Right forelimb (tissue), 1 donor: ENCODE measurements around the gene LY86.
A peak's percentile ranks its signal among the peaks of the same experiment; 100 is the strongest.

Source experiments
- DNase-seq: peaks from one replicate; pipeline ENCODE4 v3.0.0-alpha.2; 2018

LY86 gene

DNA sequence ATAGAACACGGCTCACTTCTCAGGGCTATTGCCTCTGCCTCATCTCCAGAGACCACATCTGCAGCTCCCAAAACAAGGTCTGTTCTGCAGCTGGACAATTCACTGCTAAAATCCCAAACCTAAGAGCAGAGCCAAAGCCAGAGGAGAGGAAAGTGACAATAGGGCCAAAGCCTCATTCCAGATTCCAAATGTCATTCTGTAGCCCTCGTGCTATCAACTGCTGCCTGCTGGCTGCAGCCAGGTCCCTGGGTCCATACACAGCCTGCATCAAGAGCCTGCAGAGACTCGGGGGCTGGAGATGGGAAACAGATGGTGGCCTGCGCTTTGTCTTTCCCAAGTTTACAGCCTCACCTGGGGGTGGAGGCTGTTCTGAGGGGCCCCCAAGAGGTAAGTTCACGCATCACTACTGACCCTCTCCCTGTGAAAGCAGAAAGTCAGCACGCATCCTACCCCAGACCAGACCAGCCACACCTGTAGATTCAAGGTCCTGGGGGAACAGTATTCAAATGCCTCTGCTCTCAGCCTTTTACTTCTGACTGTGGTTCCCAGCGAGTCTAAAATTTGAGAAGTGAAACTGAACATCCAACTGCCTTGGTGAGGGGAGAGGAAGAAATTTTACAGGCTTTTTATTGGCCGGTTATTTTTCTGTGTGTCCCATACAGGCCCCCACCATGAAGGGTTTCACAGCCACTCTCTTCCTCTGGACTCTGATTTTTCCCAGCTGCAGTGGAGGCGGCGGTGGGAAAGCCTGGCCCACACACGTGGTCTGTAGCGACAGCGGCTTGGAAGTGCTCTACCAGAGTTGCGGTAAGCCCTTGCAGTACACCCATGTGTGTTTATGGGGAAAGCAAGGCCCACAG, at the start of gene LY86:
LY86 (plus strand) TSS at position 657 of the 860 bp plus-strand sequence; CDS start at position 672, 15 bp downstream.
- peak; percentile 81 for DNase-seq

DNA sequence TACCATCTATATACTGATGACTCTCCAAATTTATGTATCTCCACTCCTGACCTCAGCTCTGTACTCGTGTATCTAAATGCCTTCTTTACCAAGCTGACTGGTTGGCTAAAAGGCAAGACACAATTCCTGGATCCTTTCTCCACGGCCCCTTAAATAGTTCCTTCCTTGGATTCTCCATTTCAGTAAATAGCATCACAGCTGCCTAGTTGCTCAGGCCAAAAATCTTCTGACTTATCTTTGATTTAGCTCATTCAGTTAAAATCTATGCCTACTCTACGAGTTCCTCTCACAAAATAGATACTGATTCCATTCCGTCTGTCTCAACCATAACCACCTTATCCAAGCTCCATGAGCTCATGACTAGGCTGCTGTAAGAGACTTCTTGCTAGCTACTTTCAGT, 49.5 kb upstream of the LY86 start:
- DNase-seq = no peak

DNA sequence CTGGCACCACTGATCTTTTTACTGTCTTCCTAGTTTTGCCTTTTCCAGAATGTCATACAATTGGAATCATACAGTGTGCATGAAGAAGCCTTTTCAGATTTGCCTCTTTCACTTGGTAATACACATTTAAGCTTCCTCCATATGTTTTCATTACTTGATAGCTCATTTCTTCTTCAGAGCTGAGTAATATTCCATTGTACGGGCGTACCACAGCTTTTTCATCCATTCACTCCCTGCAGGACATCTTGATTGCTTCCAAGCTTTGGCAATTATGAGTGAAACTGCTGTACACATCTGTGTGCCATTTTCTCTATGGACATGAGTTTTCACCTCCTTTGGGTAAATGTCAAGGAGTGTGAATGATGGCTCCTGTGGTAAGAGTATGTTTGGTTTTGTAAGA, 46.2 kb upstream of the LY86 start:
- DNase-seq = no peak

DNA sequence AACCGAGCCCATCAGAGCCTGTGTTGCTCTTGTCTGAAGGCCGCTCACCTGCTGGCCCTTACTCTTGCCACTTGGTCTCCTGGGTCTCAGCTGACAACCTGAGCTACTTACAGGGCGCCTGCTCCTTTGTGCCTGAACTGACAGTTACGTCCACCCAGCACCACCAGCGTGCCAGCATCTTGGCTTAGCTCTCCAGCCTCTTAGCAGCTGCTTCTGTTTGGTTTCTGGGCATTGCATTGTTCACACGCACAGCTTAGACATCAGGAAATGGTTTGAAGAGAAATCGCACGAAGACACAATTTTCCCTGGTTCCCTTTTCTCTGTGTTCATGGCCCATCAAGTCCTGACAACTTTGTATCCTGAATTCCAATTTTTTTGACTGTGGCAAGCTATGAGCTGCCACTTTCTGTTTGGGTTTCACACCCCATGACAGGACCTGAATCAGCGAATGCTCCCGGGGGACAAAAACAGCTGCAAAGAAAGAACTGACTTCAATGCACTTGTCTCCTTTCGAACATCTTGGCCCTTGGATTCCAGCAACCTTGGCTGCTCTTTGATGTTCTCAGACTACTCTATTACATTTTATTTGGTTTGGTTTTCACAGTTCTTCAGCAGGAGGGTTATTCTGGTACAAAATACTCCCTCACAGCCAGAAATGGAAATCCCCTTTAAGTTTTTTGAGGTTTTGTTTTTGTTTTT, 45.2 kb upstream of the LY86 start:
- DNase-seq = no peak

DNA sequence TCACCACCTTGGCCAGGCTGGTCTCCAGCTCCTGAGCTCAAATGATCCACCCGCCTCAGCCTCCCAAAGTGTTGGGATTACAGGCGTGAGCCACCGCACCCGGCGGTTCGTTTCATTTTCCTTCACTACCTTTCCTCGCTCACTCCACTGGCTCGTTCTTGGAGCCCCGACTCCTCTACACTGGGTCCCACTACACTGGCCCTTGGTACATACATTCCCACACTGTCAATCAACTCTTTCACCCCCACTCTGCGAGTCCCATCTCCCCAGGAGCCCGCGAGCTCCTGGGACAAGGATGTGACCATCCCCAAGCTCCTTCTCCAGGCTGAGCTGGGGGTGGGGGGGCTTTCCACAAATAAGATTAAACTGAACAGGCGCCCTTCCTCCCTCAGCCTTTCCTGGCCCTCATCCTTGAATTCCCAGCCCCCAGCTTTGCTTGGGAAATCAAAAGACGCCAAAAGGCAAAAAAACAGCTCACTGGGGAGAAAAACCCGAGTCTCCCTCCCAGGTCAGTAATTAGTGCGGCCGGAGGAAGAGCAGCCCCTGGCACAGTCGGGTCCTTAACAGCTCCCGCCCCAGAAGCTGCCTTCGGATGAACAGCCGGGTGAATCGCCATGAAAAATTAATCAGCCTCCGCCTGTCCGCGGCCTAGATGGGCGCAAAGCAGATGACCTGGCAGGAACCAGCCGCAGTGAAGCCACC, 42.8 kb upstream of the LY86 start:
- no peak for DNase-seq

DNA sequence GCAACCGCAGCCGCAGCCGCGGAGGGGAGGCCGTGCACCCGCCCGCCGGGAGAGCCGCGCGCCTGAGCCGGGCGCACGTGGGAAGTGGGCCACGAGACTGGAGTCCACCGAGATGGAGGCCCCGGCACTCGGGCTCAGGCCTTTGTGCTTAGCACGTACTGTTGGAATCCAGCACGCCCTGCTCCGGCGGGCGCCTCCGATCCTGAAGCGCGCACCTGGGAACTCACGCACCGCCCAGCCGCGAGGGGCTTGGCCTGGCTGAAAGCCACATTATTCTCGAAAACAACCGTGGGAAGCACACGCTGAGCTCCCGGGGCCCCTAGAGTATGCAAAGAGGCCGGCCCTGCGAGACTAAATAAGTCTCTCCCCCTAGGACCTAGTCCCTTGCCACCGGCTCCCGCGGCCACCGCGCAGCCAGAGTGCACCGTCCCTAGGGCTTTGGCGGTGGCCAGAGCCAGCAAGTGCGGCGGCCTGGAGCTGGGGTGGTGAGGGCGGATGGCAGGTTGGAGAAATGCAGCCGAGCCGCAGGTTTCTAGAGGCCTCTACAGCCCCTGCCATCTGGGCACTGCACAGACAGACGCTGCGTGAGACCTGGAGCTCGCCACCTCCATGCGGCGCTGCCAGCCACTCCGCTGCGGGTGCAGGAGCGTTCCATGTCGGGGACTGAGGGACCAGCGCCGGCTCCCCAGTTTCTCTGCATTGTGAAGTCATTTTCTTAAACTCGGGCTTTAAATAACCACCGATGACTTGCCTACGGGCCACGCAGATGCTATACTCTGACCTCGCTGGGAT, 42.0 kb upstream of the LY86 start:
- DNase-seq = peak; percentile 67

DNA sequence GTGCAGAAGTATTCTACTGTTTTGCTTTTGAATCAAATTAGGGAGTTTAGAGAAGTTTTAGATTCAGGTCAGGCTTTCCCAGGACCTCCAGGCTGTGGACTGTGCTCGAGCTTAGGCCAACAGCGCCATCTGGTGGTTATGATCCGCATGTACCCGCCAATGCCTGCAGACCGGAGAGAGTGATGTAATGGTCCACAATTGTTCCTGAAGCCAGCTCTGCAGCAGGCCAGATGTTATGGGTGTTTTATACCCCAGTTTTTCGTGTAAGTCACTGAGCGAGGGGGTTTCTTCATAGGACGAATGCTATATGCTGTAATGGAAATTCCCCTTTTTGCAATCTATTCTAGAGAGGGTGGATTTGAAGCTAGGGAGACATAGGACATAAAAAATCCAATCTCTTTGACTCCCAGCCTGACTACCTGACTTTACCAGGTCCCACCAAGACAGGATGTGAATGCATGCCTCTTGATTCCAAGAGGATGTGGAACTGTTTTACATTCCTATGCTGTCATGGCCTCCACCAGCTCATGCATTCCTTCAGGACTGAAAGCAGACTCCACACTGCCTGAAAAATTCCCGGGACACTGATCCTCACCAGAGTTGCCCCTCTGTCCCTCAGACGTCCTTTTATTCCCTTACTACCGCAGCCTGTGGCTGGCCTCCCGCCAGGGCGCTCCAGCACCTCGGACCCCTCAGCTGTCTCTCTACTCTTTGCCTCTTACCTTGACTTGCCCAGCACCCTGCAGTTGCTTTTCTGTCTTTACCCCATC, 41.2 kb upstream of the LY86 start:
- DNase-seq = peak; percentile 94

DNA sequence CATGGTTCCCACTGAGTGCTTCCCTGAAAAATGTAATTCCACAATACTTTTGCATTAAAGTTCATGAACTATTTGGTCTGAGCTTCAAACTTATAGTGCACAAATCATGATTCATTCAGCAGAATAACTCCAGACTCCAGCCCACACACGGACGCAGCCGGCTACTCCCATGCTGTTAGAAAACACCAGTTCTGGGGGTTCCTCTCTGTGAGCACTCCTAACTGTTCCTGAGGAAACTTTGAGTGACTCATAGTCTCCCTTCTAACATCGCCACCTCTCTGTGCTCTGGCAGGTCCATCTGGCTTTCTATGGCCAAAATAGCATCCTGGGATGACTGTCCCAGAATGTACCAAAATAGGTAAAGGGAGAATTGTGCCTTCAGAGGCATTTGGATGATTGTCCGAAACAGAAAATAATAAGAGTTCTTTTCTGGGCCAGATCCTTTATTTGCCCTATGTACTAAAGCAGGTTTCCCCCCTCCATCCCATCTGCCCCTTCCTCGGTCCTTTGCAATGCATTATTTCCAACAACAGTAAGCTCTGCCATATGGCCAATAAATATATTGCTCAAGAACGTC, 32.3 kb upstream of the LY86 start:
- DNase-seq = no peak

DNA sequence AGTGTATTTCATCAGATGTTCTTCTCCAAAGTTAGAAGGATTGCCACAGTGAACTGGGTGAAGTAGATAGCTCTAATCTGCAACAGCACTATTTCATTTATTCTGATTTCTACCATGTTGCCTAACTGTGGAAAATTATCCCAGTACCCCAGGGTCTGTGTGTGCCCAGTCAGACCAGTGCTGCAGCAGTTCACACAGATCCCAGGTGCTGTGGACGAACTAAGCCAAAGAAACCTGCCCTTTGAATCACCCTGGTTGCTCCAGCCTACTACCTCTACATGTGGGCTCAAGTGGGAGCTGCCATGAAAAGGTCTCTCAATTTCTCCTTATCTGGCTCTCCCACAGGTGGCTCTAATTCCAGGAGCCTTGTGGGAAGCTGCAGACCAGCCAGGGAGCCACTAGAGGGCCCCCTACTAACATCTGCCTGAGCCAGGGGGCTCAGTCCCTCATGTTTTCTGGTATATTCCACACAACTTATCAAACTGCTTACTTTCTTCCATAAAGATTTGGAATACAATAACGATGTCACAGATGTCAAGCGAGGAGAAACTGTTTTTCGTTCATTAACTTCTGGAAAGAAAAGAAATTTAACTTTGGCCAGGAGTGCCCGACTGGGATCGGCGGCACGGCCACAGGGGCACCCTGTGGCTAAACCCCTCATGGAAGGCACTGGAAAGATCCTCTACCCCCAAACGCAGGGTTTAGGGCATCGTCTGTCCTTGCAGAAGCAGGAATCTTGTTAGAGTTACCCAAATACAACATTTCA, 31.6 kb upstream of the LY86 start:
- no peak for DNase-seq

DNA sequence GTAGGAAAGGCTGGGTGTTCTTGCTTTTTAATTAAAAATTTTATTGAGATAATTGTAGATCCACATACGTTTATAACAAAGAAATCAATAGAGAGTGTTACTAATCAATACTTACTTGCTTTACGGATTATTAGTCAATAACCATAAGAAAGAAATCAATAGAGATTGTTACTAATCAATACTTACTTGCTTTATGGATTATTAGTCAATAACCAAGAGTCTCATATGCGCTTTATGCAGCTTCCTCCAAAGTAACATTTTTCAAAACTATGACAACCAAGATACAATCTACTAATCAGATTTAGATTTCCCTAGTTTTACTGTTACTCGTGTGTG, 31.0 kb upstream of the LY86 start:
- DNase-seq = no peak

DNA sequence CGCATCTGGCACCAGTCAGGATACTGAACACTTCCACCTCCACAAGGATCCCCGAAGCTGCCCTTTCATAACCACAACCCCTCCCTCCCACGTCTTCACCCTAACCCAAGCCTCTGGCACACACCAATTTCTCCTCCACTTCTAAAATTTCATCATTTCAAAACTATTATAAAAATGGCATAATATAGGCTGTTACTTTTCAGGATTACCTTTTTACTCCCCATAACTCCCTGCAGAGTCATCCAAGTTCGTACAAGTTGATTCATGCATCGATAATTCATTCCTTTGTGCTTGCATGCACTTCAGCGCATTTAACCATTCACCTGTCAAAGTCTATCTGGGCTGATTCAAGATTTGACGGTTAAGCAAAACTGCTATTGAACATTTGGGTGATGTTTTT, 30.6 kb upstream of the LY86 start:
- DNase-seq = no peak

DNA sequence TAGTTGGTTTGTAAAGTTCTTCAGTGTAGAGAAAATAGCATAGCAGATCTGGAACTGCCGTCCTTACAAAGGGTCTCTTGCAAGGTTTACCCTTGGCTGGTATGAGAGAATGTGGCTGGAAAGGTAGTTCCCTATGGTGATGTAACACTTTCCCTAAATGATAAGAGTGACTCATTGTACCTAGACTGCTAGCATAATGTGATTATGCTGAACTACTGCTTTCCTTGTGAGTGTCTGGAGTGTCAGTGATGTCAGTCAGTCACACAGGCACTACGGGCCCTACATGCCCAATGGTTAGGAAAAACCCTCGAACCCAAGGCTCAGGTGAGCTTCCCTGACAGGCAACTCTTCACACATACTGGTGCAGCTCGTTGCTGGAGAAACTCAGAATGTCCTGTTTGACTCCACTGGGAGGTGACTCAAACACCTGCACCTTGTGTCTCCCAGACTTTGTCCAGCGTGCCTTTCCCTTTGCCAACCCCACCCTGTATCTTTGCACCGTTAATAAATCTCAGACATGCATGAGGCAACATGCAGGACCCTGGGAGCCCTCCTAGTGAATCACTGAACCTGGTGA, 28.4 kb upstream of the LY86 start:
- no peak for DNase-seq

DNA sequence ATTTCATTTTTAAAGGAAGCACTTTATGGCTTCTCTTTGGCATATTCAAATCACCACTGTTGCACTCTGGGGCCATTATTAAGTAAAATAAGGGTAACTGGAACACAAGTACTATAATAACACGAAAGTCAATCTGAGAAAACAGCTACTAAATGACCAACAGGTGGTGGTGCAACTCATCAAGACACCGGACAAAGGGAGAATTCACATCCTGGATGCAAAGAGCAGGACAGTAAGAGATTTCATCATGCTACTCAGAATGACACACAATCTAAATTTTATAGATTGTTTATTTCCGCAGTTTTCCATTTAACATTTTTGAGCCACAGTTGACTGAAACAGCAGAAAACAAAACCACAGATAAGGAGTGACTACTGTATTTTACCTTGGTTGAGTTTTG, 27.6 kb upstream of the LY86 start:
- no peak for DNase-seq

DNA sequence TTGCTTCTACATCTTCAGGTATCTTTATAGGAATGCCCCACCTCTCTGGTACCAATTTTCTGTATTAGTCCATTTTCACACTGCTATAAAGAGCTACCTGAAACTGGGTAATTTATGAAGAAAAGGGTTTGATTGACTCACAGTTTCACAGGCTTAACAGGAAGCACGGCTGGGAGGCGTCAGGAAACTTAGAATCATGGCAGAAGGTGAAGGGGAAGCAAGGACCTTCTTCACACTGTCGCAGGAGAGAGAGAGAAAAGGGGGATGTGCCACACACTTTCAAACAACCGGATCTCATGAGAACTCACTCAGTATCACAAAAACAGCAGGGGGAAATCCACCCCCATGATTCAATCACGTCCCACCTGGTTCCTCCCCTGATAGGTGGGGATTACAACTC, 24.4 kb upstream of the LY86 start:
- DNase-seq = no peak

DNA sequence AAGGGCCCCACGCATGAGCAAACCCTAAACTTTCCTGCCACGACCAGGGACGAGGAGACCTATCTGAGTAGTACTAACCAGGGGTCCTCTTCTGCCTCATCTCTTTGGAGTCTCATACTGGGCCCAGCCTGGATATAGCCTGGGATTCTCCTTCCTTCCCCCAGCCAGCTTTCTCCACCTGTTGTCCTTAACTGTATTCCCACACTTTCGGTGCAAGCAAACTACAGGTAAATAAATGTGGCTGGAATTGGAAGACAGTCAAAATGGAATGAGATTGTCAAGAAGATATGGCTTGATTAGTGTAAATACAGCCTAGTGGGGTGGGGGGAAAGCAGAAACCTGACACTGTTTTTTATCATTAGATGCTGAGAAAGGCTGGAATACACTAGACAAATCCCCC, 23.5 kb upstream of the LY86 start:
- no peak for DNase-seq

DNA sequence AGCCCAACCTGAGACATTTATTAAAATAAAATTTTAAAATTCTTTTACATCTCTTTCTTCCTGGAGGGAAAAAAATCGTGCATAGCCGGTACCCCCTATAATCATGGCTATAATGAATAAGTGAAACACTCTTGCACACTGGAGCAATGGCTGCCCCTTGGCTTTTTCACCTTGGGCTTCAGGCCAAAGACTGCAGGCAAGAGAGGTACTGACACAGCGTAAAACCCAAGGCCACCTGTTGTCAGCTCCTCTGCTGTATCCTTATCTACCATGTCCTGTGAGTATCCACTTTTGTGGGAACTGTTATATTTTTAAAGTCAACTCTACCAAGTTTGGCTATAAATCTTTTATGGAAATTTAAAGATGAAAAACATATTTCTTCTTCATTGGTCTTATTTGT, 23.0 kb upstream of the LY86 start:
- no peak for DNase-seq

DNA sequence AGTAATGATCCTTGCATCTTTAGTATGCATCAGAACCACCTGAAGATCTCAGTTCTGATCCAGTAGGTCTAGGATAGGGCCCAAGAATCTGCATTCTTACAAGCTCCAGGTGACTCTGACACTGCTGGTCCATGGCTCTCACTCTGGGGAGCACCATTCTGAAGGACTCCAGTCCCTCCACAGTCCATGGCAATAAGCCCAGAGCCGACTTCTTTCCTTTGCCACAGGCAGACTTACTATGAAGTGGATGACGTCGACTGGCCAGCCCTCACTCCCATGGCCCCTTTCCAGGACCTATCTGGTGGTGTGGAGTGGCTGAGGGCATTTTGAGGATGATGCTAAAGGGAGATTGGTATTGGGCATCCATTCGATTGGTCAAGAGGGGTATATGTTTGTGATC, 21.8 kb upstream of the LY86 start:
- DNase-seq = no peak

DNA sequence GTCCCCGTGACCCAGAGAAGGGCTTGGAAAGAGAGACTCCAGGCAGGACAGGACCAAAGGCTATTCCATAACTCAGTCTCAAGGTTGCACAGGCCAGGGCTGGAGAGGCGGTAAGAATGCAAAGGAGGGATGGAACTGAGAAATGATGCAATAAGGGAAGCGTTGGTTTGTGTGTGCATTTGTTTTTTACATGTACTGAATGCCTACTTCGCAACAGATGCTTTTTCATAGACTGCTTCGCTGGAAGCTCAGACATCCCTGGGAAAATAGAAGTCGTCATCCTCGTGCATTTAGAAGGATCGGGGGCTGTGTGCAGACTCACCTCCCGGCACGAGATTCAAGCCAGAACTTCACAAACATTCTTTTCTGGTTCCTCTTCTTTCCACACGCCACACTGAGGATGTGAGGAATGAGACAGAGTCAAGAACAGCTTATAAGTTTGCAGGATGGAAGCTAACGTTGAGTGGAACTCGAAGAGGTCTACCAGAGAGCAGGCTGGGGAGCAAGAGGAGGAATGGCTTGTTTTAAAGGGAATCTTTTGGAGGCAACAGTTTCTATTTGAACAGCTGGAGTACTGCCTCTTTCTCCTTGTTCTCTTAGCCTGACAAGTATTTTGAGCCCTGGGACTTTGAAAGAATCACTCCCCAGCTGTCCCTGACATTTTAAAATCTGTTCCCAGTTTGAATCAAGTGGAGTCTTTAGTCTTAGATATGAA, 19.3 kb upstream of the LY86 start:
- no peak for DNase-seq

DNA sequence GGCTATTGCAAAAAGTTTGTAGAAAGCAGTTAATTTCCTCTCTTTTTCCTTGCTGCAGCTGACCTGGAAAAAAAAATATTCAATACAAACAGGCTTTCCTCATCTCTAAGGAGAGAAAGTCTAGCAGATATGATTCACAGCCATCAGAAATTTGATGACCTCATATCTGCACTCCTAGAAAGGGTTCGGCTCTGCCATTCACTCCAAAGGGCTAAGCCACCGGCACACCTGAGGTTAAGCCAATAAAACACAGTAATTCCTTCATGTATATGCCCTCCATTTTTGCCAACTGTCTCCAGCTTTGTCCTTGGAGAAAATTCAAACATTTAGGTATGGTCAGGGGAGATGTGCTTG, 18.7 kb upstream of the LY86 start:
- no peak for DNase-seq
